HFFc6 (cell line): Measurements from ENCODE around the gene SLC6A8. TPM values are rescaled to one million over a fixed set of nuclear protein-coding genes. Genes with fewer than 3 reads are reported as not detected.
A peak's percentile ranks its signal among the peaks of the same experiment; 100 is the strongest.

Experiments
- DNase-seq: peaks from one replicate; pipeline ENCODE4 v3.0.0-alpha.2; 2018
- H3K27ac Mint-ChIP-seq: 2 replicates; pipeline ENCODE4 v1.8.0; 2020; ENCODE audit warnings: mild to moderate bottlenecking, mixed read lengths
- H3K27me3 Mint-ChIP-seq: 2 replicates; pipeline ENCODE4 v1.8.0; 2021; ENCODE audit warnings: mild to moderate bottlenecking, moderate library complexity, mixed read lengths; ENCODE audit not compliant: insufficient read depth
- H3K36me3 Mint-ChIP-seq: 2 replicates; pipeline ENCODE4 v1.8.0; 2021; ENCODE audit warnings: low read depth, mixed read lengths
- H3K4me1 Mint-ChIP-seq: 2 replicates; pipeline ENCODE4 v1.8.0; 2020; ENCODE audit warnings: low read depth, mixed read lengths
- H3K4me3 Mint-ChIP-seq: 2 replicates; pipeline ENCODE4 v1.8.0; 2020; ENCODE audit warnings: mild to moderate bottlenecking, moderate library complexity, mixed read lengths
- H3K9me3 Mint-ChIP-seq: 2 replicates; pipeline ENCODE4 v1.8.0; 2020; ENCODE audit warnings: mild to moderate bottlenecking, mixed read lengths
- CTCF ChIP-seq: fragments of 200-600 bp; sonication (generic); IDR thresholded peaks from 2 replicates; pipeline ENCODE4 v1.5.0; 2021; ENCODE audit warnings: antibody characterized with exemption, mild to moderate bottlenecking
- total RNA-seq, 6 experiments: library from RNA; stranded (reverse); fragmentation: NEBNext Ultra II Directional; extraction: Animal tissue kit (Norgen Biotek cat#: 25700); gene quantifications; 2 replicates in 1 of 6; 3 replicates in 5 of 6; pipeline ENCODE4 v1.2.3, GENCODE V29; 2021

The SLC6A8 gene
- total RNA-seq, 6 experiments from 2014 or later: 14.0 to 33.8 (median 17.7) TPM

DNA sequence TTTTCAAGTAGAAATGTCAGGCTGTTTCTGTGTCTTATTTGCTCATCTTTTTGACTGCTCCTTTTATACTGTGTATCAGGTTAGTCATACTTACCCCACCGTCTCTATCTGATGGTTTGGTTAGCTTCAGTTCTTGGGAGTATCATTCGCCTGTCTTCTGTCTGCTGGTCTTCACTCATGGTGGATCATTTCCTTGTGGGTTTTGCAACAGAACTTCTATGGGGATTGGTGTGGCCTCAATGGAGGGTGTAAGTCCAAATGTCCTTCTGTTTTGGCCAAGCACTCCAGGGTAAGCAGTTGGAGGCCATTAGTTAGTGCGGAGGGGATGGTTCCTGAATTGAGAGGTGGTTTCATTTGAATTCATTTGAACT is 44.1 kb downstream of the SLC6A8 start:
- peaks cover 18% of the 10 kb centered on the region for H3K36me3 Mint-ChIP-seq
- peaks cover 24% of the 10 kb centered on the region for H3K4me1 Mint-ChIP-seq
- H3K27ac Mint-ChIP-seq: peak overlapping the region; percentile 66; the same call in 1 of the 2 replicates
- H3K9me3 Mint-ChIP-seq: peaks cover 7% of the 10 kb centered on the region; the same call in 1 of the 2 replicates
- no peak for DNase-seq
- no peak for TF ChIP-seq CTCF
- no peaks in the 10 kb centered on the region; the same call in 1 of the 2 replicates for H3K27me3 Mint-ChIP-seq
- no peak overlapping the region for H3K4me3 Mint-ChIP-seq

GRCh38 chrX:153732401-153732800 is 44.7 kb downstream of the SLC6A8 start:
- Mint-ChIP-seq H3K27ac (peak overlapping the region; percentile 66; the same call in 1 of the 2 replicates), H3K4me3 (no peak overlapping the region), H3K36me3 (peaks cover 18% of the 10 kb centered on the region), H3K4me1 (peaks cover 19% of the 10 kb centered on the region), H3K27me3 (no peaks in the 10 kb centered on the region; the same call in 1 of the 2 replicates), H3K9me3 (peaks cover 7% of the 10 kb centered on the region; the same call in 1 of the 2 replicates)
- DNase-seq: no peak
- no peak for TF ChIP-seq CTCF

DNA sequence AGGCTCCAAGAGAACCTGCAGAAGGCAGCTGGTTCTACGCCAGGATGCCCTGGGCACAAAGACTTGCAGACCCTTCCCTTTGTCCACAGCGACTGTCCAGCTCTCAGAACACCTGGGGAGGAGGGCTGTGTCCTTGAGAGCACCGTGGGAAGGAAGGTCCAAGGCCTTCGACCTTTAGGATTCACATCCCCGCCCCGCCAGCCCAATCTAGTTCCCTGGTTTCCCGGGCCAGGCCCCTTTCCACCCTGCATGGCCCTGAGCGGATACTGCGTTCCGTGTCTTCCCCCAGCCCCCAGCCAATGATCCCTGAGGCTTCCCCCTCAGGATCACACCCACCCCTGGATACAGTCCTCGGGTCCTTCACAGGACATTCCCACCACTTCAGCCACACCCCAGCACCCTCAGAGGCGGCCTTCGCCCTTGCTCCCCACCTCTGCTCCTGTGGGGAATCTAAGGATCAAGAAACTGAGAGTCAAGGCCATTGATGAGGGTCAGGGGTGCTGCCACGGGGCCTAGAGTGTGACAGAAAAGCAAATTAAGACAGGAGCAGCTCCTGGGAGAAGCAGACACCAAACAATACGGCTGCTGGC is 46.0 kb downstream of the SLC6A8 start:
- Mint-ChIP-seq H3K4me1 (peaks cover 14% of the 10 kb centered on the region), H3K9me3 (peaks cover 7% of the 10 kb centered on the region; the same call in 1 of the 2 replicates), H3K36me3 (peaks cover 18% of the 10 kb centered on the region), H3K27me3 (no peaks in the 10 kb centered on the region; the same call in 1 of the 2 replicates), H3K4me3 (no peak overlapping the region), H3K27ac (no peak overlapping the region)
- no peak for TF ChIP-seq CTCF
- DNase-seq: no peak

- H3K9me3 Mint-ChIP-seq: peaks cover 7% of the 10 kb centered on the region; the same call in 1 of the 2 replicates
- no peak for TF ChIP-seq CTCF
- H3K27me3 Mint-ChIP-seq: no peaks in the 10 kb centered on the region; the same call in 1 of the 2 replicates
- DNase-seq: no peak
- H3K27ac Mint-ChIP-seq: no peak overlapping the region
- peaks cover 18% of the 10 kb centered on the region for H3K36me3 Mint-ChIP-seq
- no peak overlapping the region for H3K4me3 Mint-ChIP-seq
- H3K4me1 Mint-ChIP-seq: peaks cover 14% of the 10 kb centered on the region
Observed at GRCh38 chrX:153734871-153735270, 47.1 kb downstream of the SLC6A8 start.

DNA sequence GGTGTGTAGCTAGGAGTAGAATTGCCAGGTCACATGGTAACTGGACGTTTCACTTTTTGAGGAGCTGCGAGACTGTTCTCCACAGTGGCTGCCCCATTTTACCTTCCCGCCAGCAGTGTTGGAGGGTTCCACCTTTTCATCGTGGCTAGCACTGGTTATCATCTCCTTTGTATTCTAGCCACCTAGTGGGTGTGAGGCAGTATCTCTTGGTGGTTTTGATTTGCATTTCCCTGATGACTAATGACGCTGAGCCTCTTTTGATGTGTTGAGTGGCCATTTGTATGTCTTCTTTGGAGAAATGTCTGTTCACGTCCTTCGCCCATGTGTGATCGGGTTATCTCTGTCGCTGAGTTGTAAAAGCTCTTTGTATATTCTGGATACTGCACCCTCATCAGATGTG is 47.5 kb downstream of the SLC6A8 start:
- peak; percentile 24; the same call in 1 of the 2 replicates for TF ChIP-seq CTCF
- no peak overlapping the region for H3K4me3 Mint-ChIP-seq

More for the DNA sequence above, 47.5 kb downstream of the SLC6A8 start:
- H3K36me3 Mint-ChIP-seq: peaks cover 18% of the 10 kb centered on the region
- peaks cover 14% of the 10 kb centered on the region for H3K4me1 Mint-ChIP-seq
- H3K27ac Mint-ChIP-seq: no peak overlapping the region
- no peak for DNase-seq
- H3K9me3 Mint-ChIP-seq: peaks cover 7% of the 10 kb centered on the region; the same call in 1 of the 2 replicates
- no peaks in the 10 kb centered on the region; the same call in 1 of the 2 replicates for H3K27me3 Mint-ChIP-seq
